PC-9 (cell line): ENCODE measurements around the gene SLC6A18. TPM values are rescaled to one million over a fixed set of nuclear protein-coding genes. Genes with fewer than 3 reads are reported as not detected.

ENCODE experiments used
- BruUV-seq: library from RNA; stranded (reverse); fragments of 400-500 nt; replicated peaks from 2 replicates; lab custom pipeline; 2021; lab: Mats Ljungman, UMichigan
- CTCF ChIA-PET: fragments of 300-600 bp; sonication (Branson Sonifier 250); formaldehyde crosslinking; loops from one replicate; lab custom pipeline; 2022; ENCODE audit warnings: antibody characterized with exemption; lab: Charles Lee
- POLR2A ChIA-PET: fragments of 300-600 bp; sonication (Branson Sonifier 250); formaldehyde crosslinking; loops from one replicate; lab custom pipeline; 2022; ENCODE audit warnings: antibody characterized with exemption; ENCODE audit not compliant: unreplicated experiment; lab: Charles Lee
- DNase-seq, 2 experiments: peaks; one replicate each; pipeline versions ENCODE4 v3.0.0 to v3.0.0-alpha.2; 2015 to 2022; ENCODE audit warnings: mixed read lengths in 1 of 2
- H2AFZ ChIP-seq: fragments of 200-600 bp; sonication (generic); 2 replicates; pipeline ENCODE4 v1.8.1; 2017; ENCODE audit warnings: antibody characterized with exemption
- H3F3A ChIP-seq: fragments of 200-600 bp; sonication (generic); 2 replicates; pipeline ENCODE4 v1.8.1; 2017; ENCODE audit warnings: antibody characterized with exemption, mild to moderate bottlenecking, low read depth; ENCODE audit not compliant: insufficient read depth
- H3K27ac ChIP-seq: fragments of 200-600 bp; sonication (generic); 2 replicates; pipeline ENCODE4 v1.6.1; 2016; ENCODE audit warnings: mixed run types
- H3K27me3 ChIP-seq: fragments of 200-600 bp; sonication (generic); 2 replicates; pipeline ENCODE4 v1.6.1; 2016; ENCODE audit warnings: low read depth, mixed run types; ENCODE audit not compliant: insufficient read depth
- H3K36me3 ChIP-seq: fragments of 200-600 bp; sonication (generic); 2 replicates; pipeline ENCODE4 v1.6.1; 2016; ENCODE audit warnings: low read depth, mixed run types
- H3K4me1 ChIP-seq: fragments of 200-600 bp; sonication (generic); replicated peaks from 2 replicates; pipeline ENCODE4 v1.6.1; 2016; ENCODE audit warnings: mixed run types; ENCODE audit not compliant: insufficient read depth
- H3K4me2 ChIP-seq: fragments of 200-600 bp; sonication (generic); 2 replicates; pipeline ENCODE4 v1.6.1; 2017; ENCODE audit warnings: mixed run types
- H3K4me3 ChIP-seq: fragments of 200-600 bp; sonication (generic); 2 replicates; pipeline ENCODE4 v1.6.1; 2016; ENCODE audit warnings: mixed run types
- H3K79me2 ChIP-seq: fragments of 200-600 bp; sonication (generic); 2 replicates; pipeline ENCODE4 v1.6.1; 2017; ENCODE audit warnings: low read depth, mixed run types
- H3K9me2 ChIP-seq: fragments of 200-600 bp; sonication (generic); 2 replicates; pipeline ENCODE4 v1.8.1; 2017; ENCODE audit warnings: mild to moderate bottlenecking; ENCODE audit not compliant: insufficient read depth
- H3K9me3 ChIP-seq: fragments of 200-600 bp; sonication (generic); 2 replicates; pipeline ENCODE4 v1.8.1; 2016; ENCODE audit warnings: low read depth; ENCODE audit not compliant: insufficient read depth
- H4K20me1 ChIP-seq: fragments of 200-600 bp; sonication (generic); 2 replicates; pipeline ENCODE4 v1.8.1; 2017; ENCODE audit not compliant: insufficient read depth
- CTCF ChIP-seq: fragments of 200-600 bp; sonication (generic); conservative IDR thresholded peaks from 2 replicates; pipeline ENCODE4 v1.6.1; 2017; ENCODE audit warnings: mixed run types, antibody characterized with exemption, mild to moderate bottlenecking, moderate library complexity
- EZH2 ChIP-seq: fragments of 200-600 bp; sonication (generic); IDR thresholded peaks from 2 replicates; pipeline ENCODE4 v1.8.0; 2017; ENCODE audit warnings: antibody characterized with exemption, low read depth
- intact Hi-C: fragments of 100-400 bp; cut with micrococcal nuclease; formaldehyde crosslinking; loops from one replicate; pipeline ENCODE4 v1.10.0; 2022; ENCODE audit not compliant: unreplicated experiment
- total RNA-seq: library from RNA; stranded (reverse); gene quantifications from 2 replicates; pipeline ENCODE4 v1.2.3, GENCODE V29; 2021

SLC6A18 gene
- total RNA-seq, 1 experiment from 2014 or later = not detected

DNA sequence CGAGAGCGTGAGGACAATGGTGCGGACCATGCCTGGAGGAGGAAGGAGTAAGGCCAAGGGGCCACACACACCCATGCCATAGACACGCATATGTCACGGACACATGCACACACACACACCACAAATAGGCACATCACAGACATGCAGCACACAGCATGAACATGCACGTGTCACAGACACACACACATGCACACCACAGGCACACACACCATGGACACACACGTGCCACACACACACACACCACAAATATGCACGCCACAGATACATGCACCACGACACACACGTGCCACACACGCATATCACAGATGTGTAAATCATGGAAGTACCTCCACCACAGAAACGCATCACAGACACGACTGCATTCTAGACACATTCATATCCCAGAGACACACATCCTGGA lies 53.0 kb downstream of the SLC6A18 start:
- POLR2A ChIA-PET = interaction anchor here (0.7 kb wide), 1 partner anchor 143 kb away, joined by 4 read pairs; no protein-coding TSS in a partner anchor
- TF ChIP-seq CTCF = no peak
- TF ChIP-seq EZH2 = no peak
- no TSS peak for BruUV-seq
- H3K27ac ChIP-seq = no peak overlapping the region
- H3K27me3 ChIP-seq = no peaks in the 10 kb centered on the region
- H3K4me2 ChIP-seq = no peak overlapping the region
- H3K9me3 ChIP-seq = no peaks in the 10 kb centered on the region
- intact Hi-C loops = no loop called here
- H3K36me3 ChIP-seq = no peaks in the 10 kb centered on the region
- H3F3A ChIP-seq = no peaks in the 10 kb centered on the region
- no peaks in the 10 kb centered on the region for H3K4me1 ChIP-seq
- H3K9me2 ChIP-seq = no peaks in the 10 kb centered on the region
- H4K20me1 ChIP-seq = no peaks in the 10 kb centered on the region
- DNase-seq = no peak
- CTCF ChIA-PET = no interaction called here
- H3K4me3 ChIP-seq = no peak overlapping the region
- peaks cover 11% of the 10 kb centered on the region; the same call in 1 of the 2 replicates for H3K79me2 ChIP-seq
- H2AFZ ChIP-seq = no peak overlapping the region

DNA sequence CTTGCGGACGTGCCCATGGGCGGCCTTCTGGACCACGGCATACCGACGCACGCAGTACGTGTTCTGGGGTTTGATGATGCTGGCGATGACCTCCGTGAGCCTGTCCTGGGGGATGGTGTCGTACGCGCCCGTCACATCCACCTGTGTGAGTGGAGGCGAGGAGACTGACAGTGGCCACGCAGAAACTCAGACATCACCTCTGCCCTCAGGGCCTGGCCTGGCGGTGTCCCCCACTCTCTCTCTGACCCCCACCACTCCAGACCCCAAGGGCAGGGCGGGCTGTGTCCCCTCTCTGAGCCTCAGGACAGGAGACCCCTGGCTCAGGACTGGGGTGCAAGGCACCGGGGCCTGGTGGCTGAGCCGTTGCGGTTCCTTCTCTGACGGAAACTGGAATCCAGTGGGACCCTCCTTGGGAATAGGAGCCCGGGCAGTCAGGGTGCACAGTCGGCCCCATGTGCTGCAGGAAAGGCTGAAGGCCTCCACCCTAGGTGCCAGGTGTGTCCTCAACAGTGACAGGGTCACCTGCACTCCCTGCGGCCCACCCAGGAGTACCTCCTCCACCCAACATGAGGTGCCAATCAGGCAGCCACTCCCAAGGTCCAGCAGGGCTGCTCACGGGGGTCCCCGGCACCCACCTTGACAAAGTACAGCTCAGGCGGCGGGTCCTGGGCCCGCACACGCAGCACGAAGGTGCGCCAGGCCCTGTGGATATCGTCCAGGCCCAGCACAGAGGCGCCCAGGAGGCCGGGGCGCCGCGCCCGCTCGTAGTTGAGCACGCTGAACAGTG lies 53.7 kb downstream of the SLC6A18 start:
- intact Hi-C loops = no loop called here
- Histone ChIP-seq H3K9me3 (no peaks in the 10 kb centered on the region), H3K36me3 (no peaks in the 10 kb centered on the region), H3K79me2 (peaks cover 12% of the 10 kb centered on the region; the same call in 1 of the 2 replicates), H3K4me2 (no peak overlapping the region), H2AFZ (no peak overlapping the region), H4K20me1 (no peaks in the 10 kb centered on the region), H3K9me2 (no peaks in the 10 kb centered on the region), H3F3A (no peaks in the 10 kb centered on the region), H3K27me3 (no peaks in the 10 kb centered on the region), H3K4me1 (no peaks in the 10 kb centered on the region), H3K27ac (no peak overlapping the region), H3K4me3 (no peak overlapping the region)
- DNase-seq = no peak
- BruUV-seq = no TSS peak
- TF ChIP-seq CTCF (no peak), EZH2 (no peak)
- POLR2A ChIA-PET = no interaction called here
- CTCF ChIA-PET = no interaction called here

GRCh38 chr5:1279443-1280151 lies 54.4 kb downstream of the SLC6A18 start:
- BruUV-seq = no TSS peak
- CTCF ChIA-PET = no interaction called here

More at GRCh38 chr5:1279443-1280151, 54.4 kb downstream of the SLC6A18 start:
- Histone ChIP-seq H3K4me3 (no peak overlapping the region), H2AFZ (no peak overlapping the region), H3K9me3 (no peaks in the 10 kb centered on the region), H3K4me1 (peaks cover 4% of the 10 kb centered on the region), H3K79me2 (peaks cover 12% of the 10 kb centered on the region; the same call in 1 of the 2 replicates), H3K27me3 (no peaks in the 10 kb centered on the region), H3K4me2 (no peak overlapping the region), H3K36me3 (no peaks in the 10 kb centered on the region), H4K20me1 (no peaks in the 10 kb centered on the region), H3K27ac (no peak overlapping the region), H3F3A (no peaks in the 10 kb centered on the region), H3K9me2 (no peaks in the 10 kb centered on the region)
- no peak for TF ChIP-seq CTCF
- no peak for TF ChIP-seq EZH2
- POLR2A ChIA-PET = no interaction called here
- intact Hi-C loops = no loop called here
- no peak for DNase-seq
